GM19328 (cell line): ENCODE results near the gene CADM2.

ENCODE experiments used
- ATAC-seq: cut with Tn5 transposase; IDR thresholded peaks from one replicate; pipeline ENCODE4 v1.9.1; 2021; ENCODE audit warnings: mild to moderate bottlenecking, moderate library complexity; ENCODE audit not compliant: unreplicated experiment

Gene CADM2

DNA sequence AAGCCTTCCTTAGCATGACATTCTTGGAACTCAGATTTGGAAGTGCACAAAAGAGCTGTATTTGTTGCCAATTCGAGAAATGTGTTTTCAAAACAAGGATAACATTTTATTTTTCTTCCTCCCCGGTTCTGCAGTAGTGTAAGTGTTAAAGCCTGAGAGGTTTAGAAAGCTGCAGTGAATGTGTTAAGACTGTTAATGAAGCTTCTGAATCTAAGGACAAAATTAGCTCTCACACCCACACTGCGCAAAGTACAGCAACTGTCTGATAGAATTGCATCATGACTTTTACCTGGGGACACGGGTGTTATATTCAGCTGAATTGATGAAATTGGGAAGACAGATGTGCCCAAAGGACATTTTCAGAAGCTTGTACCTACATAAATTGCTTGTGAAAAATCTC, 344.4 kb downstream of the CADM2 start:
- no peak for ATAC-seq

GRCh38 chr3:85304360-85304964, 345.7 kb downstream of the CADM2 start:
- no peak for ATAC-seq

DNA sequence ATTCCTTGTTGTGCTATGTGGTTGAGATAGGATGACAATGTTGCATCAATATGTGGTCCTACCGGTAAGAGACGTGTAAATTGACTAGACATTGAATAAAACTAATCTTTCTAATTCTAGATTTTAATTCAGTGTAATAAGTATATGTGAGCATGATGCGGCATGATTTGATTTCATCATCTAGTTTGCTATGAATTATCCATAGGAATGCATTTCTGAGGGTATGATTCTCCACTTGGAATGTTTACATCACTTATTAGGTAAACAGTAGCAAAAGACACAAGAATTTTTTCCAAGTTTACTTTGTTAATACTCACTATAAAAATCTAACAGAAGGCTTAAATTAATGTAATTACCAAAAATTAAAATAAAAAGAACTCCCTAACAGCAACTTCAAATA, 353.5 kb downstream of the CADM2 start:
- no peak for ATAC-seq

GRCh38 chr3:85313380-85313779, 354.6 kb downstream of the CADM2 start:
- no peak for ATAC-seq

DNA sequence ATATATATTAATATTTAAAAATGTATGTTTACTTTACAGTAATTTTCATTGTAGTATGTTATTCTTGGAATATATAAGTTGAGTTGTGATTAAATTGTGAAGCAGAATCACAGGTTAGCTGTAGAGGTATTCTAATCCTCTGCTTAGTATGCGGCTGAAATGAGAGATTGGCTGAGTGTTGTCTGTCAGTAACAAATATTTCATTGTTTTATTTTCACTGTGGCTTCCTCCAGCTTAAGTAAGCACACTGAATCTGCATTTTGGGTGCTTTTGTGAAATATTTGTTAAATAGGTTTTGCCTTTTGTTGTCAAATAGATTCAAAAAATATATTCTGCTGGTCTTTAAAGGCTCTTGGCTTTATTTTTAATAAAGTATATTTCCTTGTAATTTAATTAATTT, 357.5 kb downstream of the CADM2 start:
- no peak for ATAC-seq

GRCh38 chr3:85321892-85322291, 363.1 kb downstream of the CADM2 start:
- no peak for ATAC-seq

GRCh38 chr3:85330071-85330470, 371.3 kb downstream of the CADM2 start:
- no peak for ATAC-seq

GRCh38 chr3:85337895-85338294, 379.1 kb downstream of the CADM2 start:
- ATAC-seq: no peak

DNA sequence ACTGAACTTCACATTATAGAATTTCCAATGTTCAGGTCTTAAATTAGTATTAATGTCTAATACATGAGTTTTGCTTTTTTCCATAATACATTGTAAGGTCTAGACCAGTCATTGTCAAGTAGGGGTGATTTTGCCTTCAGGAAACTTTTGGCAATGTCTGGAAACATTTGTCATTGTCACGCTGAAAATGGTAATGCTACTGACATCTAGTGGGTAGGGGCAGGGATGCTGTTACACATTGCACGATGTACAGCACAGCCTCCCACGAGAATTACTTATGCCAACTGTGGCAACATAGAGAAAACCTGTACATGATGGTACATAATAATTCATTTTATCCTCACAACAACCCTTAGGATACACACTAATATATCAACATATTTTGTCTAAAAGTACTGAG, 384.1 kb downstream of the CADM2 start:
- no peak for ATAC-seq

DNA sequence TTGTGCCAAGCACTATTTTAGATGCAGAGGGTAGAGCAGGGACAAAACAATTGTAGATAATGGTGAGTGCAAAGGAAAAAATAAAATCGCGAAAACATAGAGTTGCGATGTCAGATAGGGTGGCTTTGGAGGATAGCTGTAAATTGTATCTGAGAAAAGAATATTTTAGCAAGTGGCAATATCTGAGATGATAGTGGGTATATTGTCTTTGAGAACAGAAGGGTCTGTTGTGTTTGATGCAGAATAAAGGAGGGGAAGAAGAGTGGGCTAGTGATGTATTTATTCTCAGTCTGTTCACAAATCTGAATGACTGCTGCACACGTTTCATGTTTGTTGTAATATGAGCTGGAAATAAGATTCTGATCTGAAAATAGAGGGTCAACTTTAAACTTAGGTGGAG, 396.8 kb downstream of the CADM2 start:
- no peak for ATAC-seq

DNA sequence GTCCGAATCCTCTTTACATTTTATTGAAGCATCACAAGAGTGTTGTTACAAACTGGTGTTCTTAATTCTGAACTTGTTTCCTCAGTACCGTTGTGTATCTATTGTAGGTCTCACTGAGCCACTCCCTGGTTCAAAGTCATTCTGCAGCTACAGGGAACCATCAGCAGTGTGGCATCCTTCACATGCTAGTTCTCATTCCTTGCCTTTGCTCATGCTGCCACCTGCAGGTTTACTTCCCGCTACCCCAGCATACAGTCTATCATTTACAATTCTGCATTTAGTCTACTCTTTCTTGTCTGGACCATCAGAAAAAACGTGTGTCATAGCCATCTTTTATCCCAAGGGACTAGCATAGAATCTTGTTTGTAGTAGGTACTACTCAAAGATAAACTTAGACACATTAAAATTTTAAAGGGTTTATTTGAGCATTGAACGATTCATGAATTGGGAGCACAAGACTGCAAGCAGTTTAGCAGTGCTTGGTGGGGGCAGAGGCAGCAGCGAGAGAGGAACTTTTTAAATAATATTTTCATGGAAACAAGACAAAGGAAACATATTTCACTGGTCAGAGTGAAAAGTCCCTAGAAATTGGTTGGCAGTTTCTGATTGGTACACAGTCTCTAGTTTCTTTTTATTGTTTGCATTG, 402.1 kb downstream of the CADM2 start:
- no peak for ATAC-seq

- no peak for ATAC-seq
Observed at GRCh38 chr3:85364296-85364909, 405.6 kb downstream of the CADM2 start.

GRCh38 chr3:85370341-85370740, 411.6 kb downstream of the CADM2 start:
- ATAC-seq: no peak

GRCh38 chr3:85376131-85376530, 417.3 kb downstream of the CADM2 start:
- ATAC-seq: no peak

GRCh38 chr3:85377115-85377514, 418.3 kb downstream of the CADM2 start:
- no peak for ATAC-seq

- ATAC-seq: no peak
Observed at GRCh38 chr3:85384372-85384771, 425.6 kb downstream of the CADM2 start.

DNA sequence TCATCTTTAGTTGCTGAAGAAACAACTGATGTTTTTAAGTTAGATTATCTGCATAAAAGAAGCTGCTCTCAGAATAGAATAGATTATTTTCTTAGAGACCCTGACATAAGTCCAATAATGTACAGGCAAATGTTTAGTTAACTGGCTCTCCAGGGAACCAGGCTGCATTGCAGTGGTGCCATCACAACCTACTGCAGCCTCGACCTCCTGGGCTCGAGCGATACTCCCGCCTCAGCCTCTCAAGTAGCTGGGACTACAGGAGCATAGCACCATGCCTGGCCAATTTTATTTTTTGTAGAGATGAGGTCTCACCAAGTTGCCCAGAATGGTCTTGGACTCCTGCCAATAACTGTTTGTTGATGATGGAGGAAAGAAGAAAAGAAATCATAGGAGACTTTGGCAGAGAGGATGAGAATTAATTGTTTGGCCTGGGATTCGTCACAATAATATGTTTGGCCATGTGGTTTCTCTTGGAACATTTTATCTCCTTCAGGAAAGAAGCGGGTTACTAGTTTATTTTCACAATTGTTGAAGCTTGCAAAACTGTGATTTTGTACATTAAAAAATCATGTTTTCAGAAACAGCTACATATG, 429.2 kb downstream of the CADM2 start:
- ATAC-seq: no peak

GRCh38 chr3:85394424-85394823, 435.6 kb downstream of the CADM2 start:
- ATAC-seq: no peak

GRCh38 chr3:85397434-85397833, 438.6 kb downstream of the CADM2 start:
- no peak for ATAC-seq

GRCh38 chr3:85426121-85426520, 467.3 kb downstream of the CADM2 start:
- ATAC-seq: no peak

- ATAC-seq: no peak
Observed at GRCh38 chr3:85427467-85427866, 468.7 kb downstream of the CADM2 start.

DNA sequence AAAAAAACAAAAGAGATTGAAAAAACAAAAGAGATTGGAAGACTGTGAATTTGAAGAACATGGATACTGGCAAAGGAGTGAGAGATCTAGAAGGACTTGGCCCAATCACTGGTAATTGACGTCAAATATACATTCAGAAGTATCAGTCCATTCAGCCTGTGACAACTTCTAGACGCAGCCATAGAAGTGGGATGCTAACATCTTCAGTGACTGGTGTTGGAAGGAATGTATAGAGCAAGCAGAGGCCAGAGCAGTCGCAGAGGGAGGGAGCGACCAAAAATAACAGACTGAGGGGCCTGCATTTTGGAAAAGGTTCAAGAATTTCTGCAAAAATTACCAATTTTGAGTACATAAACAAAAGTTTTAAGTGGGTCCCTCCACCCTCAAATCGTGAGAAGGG, 473.3 kb downstream of the CADM2 start:
- no peak for ATAC-seq
